SK-N-SH (cell line): ENCODE results near the gene ZNF766. TPM values are rescaled to one million over a fixed set of nuclear protein-coding genes. Genes with fewer than 3 reads are reported as not detected.

Experiments used
- CTCF ChIA-PET: fragments of 300-600, 350-600 bp; formaldehyde crosslinking; extraction: SDS; loops from one replicate; lab custom pipeline; 2021; lab: Yijun Ruan, JAX
- POLR2A ChIA-PET: fragments of 350-600 bp; sonication (Branson Sonifier 250); formaldehyde crosslinking; extraction: SDS; loops from one replicate; lab custom pipeline; 2020; ENCODE audit warnings: antibody characterized with exemption, inconsistent platforms; lab: Yijun Ruan, JAX
- DNase-seq: peaks from one replicate; pipeline ENCODE4 v3.0.0; 2012
- H2AFZ ChIP-seq: fragments of 200-600 bp; sonication (generic); 2 replicates; pipeline ENCODE4 v1.8.1; 2016; ENCODE audit warnings: antibody characterized with exemption, mild to moderate bottlenecking, low read depth
- H3F3A ChIP-seq: fragments of 200-600 bp; sonication (generic); replicated peaks from 2 replicates; pipeline ENCODE3; 2016; ENCODE audit warnings: antibody characterized with exemption, mild to moderate bottlenecking; ENCODE audit not compliant: insufficient read depth
- H3K27ac ChIP-seq, 2 experiments: fragments of 200-500 bp in 1 of 2; fragments of 200-600 bp in 1 of 2; sonication (Bioruptor generic) in 1 of 2; sonication (generic), shearing (Covaris generic) in 1 of 2; 2 replicates each; pipeline versions ENCODE4 v1.5.1 to v1.6.1; 2014 to 2016; ENCODE audit warnings: low read depth in 2 of 2, inconsistent platforms in 1 of 2, low read length in 1 of 2, mild to moderate bottlenecking in 1 of 2, mixed read lengths in 1 of 2
- H3K27me3 ChIP-seq: fragments of 200-600 bp; sonication (generic), shearing (Covaris generic); 2 replicates; pipeline ENCODE4 v1.6.1; 2016; ENCODE audit warnings: mixed run types; ENCODE audit not compliant: insufficient read depth
- H3K36me3 ChIP-seq, 2 experiments: fragments of 200-500 bp in 1 of 2; fragments of 200-600 bp in 1 of 2; sonication (Bioruptor generic) in 1 of 2; sonication (generic) in 1 of 2; replicated peaks in 1 of 2; 2 replicates each; pipeline versions ENCODE3 to v1.5.1; 2014 to 2016; ENCODE audit warnings: low read length in 1 of 2, mild to moderate bottlenecking in 1 of 2; ENCODE audit not compliant: insufficient read depth in 2 of 2, control insufficient read depth in 1 of 2
- H3K4me1 ChIP-seq, 2 experiments: fragments of 200-500 bp in 1 of 2; fragments of 200-600 bp in 1 of 2; sonication (Bioruptor generic) in 1 of 2; sonication (generic), shearing (Covaris generic) in 1 of 2; 2 replicates each; pipeline versions ENCODE4 v1.5.1 to v1.6.1; 2014 to 2016; ENCODE audit warnings: low read depth in 1 of 2, low read length in 1 of 2, mixed run types in 1 of 2; ENCODE audit not compliant: insufficient read depth in 2 of 2, control insufficient read depth in 1 of 2
- H3K4me2 ChIP-seq: fragments of 200-600 bp; sonication (generic), shearing (Covaris generic); 2 replicates; pipeline ENCODE4 v1.6.1; 2017; ENCODE audit warnings: mixed run types
- H3K4me3 ChIP-seq, 2 experiments: fragments of 200-500 bp in 1 of 2; fragments of 200-600 bp in 1 of 2; sonication (Bioruptor generic) in 1 of 2; sonication (generic), shearing (Covaris generic) in 1 of 2; 2 replicates each; pipeline versions ENCODE4 v1.5.1 to v1.8.1; 2014 to 2016; ENCODE audit warnings: low read depth in 2 of 2, inconsistent platforms in 1 of 2, low read length in 1 of 2, mild to moderate bottlenecking in 1 of 2, mixed read lengths in 1 of 2, moderate library complexity in 1 of 2
- H3K79me2 ChIP-seq: fragments of 200-600 bp; sonication (generic); 2 replicates; pipeline ENCODE4 v1.8.1; 2017; ENCODE audit warnings: mild to moderate bottlenecking; ENCODE audit not compliant: insufficient read depth
- H3K9ac ChIP-seq: fragments of 200-600 bp; sonication (generic); 2 replicates; pipeline ENCODE4 v1.6.1; 2017; ENCODE audit warnings: mixed run types
- H3K9me2 ChIP-seq: fragments of 200-600 bp; sonication (generic); 2 replicates; pipeline ENCODE4 v1.6.1; 2017; ENCODE audit warnings: mixed run types
- H3K9me3 ChIP-seq: fragments of 200-600 bp; sonication (generic); 2 replicates; pipeline ENCODE4 v1.6.1; 2017; ENCODE audit warnings: mixed run types, mild to moderate bottlenecking, moderate library complexity
- H4K20me1 ChIP-seq: fragments of 200-600 bp; sonication (generic); 2 replicates; pipeline ENCODE4 v1.6.1; 2017; ENCODE audit warnings: mild to moderate bottlenecking, mixed run types; ENCODE audit not compliant: insufficient read depth
- ELF1 ChIP-seq: IDR thresholded peaks from 2 replicates; pipeline ENCODE4 v1.4.0; 2012
- EP300 ChIP-seq, 2 experiments: IDR thresholded peaks; 2 replicates each; pipeline versions ENCODE4 v1.4.0 to v1.6.1; 2012; ENCODE audit warnings: borderline replicate concordance in 1 of 2, low read depth in 1 of 2, low read length in 1 of 2
- EZH2phosphoT487 ChIP-seq: fragments of 200-600 bp; sonication (generic); IDR thresholded peaks from 2 replicates; pipeline ENCODE4 v1.6.1; 2017; ENCODE audit warnings: low read depth, mixed run types, mild to moderate bottlenecking, antibody characterized with exemption, moderate library complexity, borderline replicate concordance
- FOXM1 ChIP-seq: IDR thresholded peaks from 2 replicates; pipeline ENCODE4 v1.4.0; 2012; ENCODE audit warnings: low read depth, mild to moderate bottlenecking
- JUND ChIP-seq: IDR thresholded peaks from 2 replicates; pipeline ENCODE4 v1.4.0; 2012
- POLR2AphosphoS5 ChIP-seq: IDR thresholded peaks from 2 replicates; pipeline ENCODE4 v1.6.1; 2012; ENCODE audit warnings: low read depth, low read length
- SIN3A ChIP-seq: IDR thresholded peaks from 2 replicates; pipeline ENCODE4 v1.6.1; 2012; ENCODE audit warnings: low read depth, mild to moderate bottlenecking, low read length, moderate library complexity, borderline replicate concordance
- TCF12 ChIP-seq: IDR thresholded peaks from 2 replicates; pipeline ENCODE4 v1.4.0; 2012
- WGBS: methylation state at CpG from one replicate; pipeline ENCODE4 v1.1.6; 2017; ENCODE audit warnings: low lambda C conversion rate; 5-methylcytosine and 5-hydroxymethylcytosine counted together
- polyA plus RNA-seq, 3 experiments: library from polyadenylated mRNA; depleted of rRNA; stranded (reverse); fragments of >200 nt; gene quantifications; 2 replicates each; pipeline ENCODE4 v1.2.3, GENCODE V29; 2012
- TF ChIP-seq, protein P1 (sequence below): IDR thresholded peaks from 2 replicates; pipeline ENCODE4 v1.6.1; 2012; ENCODE audit warnings: mild to moderate bottlenecking, low read depth, low read length, moderate library complexity
- TF ChIP-seq, protein P2 (sequence below): fragments of 200-600 bp; sonication (generic); IDR thresholded peaks from 2 replicates; pipeline ENCODE4 v1.6.1; 2017; ENCODE audit warnings: antibody characterized with exemption, mild to moderate bottlenecking, moderate library complexity
- TF ChIP-seq, protein P3 (sequence below): fragments of 150-350 bp; IDR thresholded peaks from 2 replicates; pipeline ENCODE4 v1.6.1; 2016; ENCODE audit warnings: mild to moderate bottlenecking, low read depth, low read length

ZNF766 gene
- polyA plus RNA-seq, 1 of the 3 experiments (the other 2 are of a cell fraction): 3.9 TPM

DNA sequence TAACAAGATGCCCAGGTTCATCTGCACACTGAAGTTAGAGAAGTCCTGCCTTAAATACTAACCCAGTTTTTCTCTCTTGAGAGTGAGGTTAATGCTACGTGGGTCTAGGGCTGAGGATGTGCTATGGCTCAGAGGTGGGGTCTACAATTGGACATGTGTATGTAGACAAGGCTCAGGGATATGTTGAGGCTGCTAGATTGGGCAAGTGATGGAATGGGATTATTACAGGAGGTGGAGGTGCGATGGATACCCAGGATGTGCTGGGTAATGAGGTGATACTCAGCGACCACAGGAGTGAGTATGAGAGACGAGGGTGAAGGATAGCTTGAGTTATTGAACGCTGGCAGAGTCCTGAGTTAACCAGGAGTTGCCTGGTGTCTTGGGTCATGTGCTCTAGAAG lies 41.4 kb upstream of the ZNF766 start:
- no peaks in the 10 kb centered on the region for H3K9me3 ChIP-seq
- H3K27ac ChIP-seq: no peak overlapping the region
- ChIA-PET CTCF (interaction anchor here (1.0 kb wide), 1 partner anchor 10 kb away, joined by 4 read pairs; no protein-coding TSS in a partner anchor), POLR2A (interaction anchor here (0.9 kb wide), 1 partner anchor 28 kb away, joined by 3 read pairs; no protein-coding TSS in a partner anchor)
- peaks cover 15% of the 10 kb centered on the region for H3F3A ChIP-seq
- no peak overlapping the region for H3K4me2 ChIP-seq
- H3K4me1 ChIP-seq: no peaks in the 10 kb centered on the region; a peak in 1 of 4 replicates
- no peaks in the 10 kb centered on the region for H3K9me2 ChIP-seq
- no peak overlapping the region for H3K4me3 ChIP-seq
- no peak for TF ChIP-seq JUND
- TF ChIP-seq TCF12: no peak
- TF ChIP-seq, protein P1, sequence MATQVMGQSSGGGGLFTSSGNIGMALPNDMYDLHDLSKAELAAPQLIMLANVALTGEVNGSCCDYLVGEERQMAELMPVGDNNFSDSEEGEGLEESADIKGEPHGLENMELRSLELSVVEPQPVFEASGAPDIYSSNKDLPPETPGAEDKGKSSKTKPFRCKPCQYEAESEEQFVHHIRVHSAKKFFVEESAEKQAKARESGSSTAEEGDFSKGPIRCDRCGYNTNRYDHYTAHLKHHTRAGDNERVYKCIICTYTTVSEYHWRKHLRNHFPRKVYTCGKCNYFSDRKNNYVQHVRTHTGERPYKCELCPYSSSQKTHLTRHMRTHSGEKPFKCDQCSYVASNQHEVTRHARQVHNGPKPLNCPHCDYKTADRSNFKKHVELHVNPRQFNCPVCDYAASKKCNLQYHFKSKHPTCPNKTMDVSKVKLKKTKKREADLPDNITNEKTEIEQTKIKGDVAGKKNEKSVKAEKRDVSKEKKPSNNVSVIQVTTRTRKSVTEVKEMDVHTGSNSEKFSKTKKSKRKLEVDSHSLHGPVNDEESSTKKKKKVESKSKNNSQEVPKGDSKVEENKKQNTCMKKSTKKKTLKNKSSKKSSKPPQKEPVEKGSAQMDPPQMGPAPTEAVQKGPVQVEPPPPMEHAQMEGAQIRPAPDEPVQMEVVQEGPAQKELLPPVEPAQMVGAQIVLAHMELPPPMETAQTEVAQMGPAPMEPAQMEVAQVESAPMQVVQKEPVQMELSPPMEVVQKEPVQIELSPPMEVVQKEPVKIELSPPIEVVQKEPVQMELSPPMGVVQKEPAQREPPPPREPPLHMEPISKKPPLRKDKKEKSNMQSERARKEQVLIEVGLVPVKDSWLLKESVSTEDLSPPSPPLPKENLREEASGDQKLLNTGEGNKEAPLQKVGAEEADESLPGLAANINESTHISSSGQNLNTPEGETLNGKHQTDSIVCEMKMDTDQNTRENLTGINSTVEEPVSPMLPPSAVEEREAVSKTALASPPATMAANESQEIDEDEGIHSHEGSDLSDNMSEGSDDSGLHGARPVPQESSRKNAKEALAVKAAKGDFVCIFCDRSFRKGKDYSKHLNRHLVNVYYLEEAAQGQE: no peak
- no peak for TF ChIP-seq EP300 (IDR thresholded peaks at IDR 0.05; ENCODE audit: borderline replicate concordance in 1 of 2, low read depth in 1 of 2, low read length in 1 of 2)
- TF ChIP-seq EZH2phosphoT487: no peak
- TF ChIP-seq, protein P2, sequence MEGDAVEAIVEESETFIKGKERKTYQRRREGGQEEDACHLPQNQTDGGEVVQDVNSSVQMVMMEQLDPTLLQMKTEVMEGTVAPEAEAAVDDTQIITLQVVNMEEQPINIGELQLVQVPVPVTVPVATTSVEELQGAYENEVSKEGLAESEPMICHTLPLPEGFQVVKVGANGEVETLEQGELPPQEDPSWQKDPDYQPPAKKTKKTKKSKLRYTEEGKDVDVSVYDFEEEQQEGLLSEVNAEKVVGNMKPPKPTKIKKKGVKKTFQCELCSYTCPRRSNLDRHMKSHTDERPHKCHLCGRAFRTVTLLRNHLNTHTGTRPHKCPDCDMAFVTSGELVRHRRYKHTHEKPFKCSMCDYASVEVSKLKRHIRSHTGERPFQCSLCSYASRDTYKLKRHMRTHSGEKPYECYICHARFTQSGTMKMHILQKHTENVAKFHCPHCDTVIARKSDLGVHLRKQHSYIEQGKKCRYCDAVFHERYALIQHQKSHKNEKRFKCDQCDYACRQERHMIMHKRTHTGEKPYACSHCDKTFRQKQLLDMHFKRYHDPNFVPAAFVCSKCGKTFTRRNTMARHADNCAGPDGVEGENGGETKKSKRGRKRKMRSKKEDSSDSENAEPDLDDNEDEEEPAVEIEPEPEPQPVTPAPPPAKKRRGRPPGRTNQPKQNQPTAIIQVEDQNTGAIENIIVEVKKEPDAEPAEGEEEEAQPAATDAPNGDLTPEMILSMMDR: no peak
- peak; percentile 12; the same call in 1 of the 2 replicates for TF ChIP-seq POLR2AphosphoS5
- TF ChIP-seq ELF1: no peak
- no peaks in the 10 kb centered on the region for H3K27me3 ChIP-seq
- H3K79me2 ChIP-seq: no peaks in the 10 kb centered on the region
- peaks cover 47 to 49% of the 10 kb centered on the region in 2 experiments for H3K36me3 ChIP-seq
- WGBS: 95% methylated on average over 5 of the region's 5 CpGs
- no peak overlapping the region for H2AFZ ChIP-seq
- H3K9ac ChIP-seq: no peak overlapping the region
- DNase-seq: no peak
- no peaks in the 10 kb centered on the region for H4K20me1 ChIP-seq

DNA sequence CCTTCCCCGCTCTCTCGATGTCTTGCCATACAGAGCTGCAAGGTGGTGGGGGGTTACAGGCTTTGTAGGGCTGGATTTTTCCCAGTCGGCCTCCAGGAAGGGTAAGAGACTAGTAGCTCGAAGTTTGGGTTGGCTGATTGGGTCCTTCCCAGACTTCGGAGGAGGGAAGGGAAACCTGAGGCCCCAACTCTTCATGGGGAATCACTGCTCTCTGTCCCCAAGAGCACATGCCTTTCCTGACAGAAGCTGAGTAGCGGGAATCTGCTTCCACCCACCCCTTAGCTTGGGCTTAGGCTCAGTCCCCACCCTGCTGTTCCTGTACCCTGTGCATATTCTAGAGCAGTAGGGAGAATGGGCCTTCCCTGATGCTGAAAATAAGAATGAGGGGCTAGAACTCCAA lies 39.9 kb upstream of the ZNF766 start:
- H3K4me3 ChIP-seq: no peak overlapping the region
- ChIA-PET POLR2A (interaction anchor here (0.6 to 0.8 kb wide), 2 partner anchors 40 to 1887 kb away, joined by 3 to 4 read pairs; partner anchors contain the start of gene PPP2R1A), CTCF (interaction anchor here (0.9 to 1.3 kb wide), 3 partner anchors 8 to 27 kb away, joined by 4 to 6 read pairs (median 4); no protein-coding TSS in a partner anchor)
- H3K27me3 ChIP-seq: no peaks in the 10 kb centered on the region
- no peak overlapping the region for H3K27ac ChIP-seq
- H3F3A ChIP-seq: peaks cover 17% of the 10 kb centered on the region
- H3K79me2 ChIP-seq: no peaks in the 10 kb centered on the region
- DNase-seq: no peak
- peaks cover 35 to 41% of the 10 kb centered on the region in 2 experiments for H3K36me3 ChIP-seq
- H3K9me2 ChIP-seq: no peaks in the 10 kb centered on the region
- TF ChIP-seq SIN3A: no peak
- no peak for TF ChIP-seq FOXM1
- TF ChIP-seq, protein P3, sequence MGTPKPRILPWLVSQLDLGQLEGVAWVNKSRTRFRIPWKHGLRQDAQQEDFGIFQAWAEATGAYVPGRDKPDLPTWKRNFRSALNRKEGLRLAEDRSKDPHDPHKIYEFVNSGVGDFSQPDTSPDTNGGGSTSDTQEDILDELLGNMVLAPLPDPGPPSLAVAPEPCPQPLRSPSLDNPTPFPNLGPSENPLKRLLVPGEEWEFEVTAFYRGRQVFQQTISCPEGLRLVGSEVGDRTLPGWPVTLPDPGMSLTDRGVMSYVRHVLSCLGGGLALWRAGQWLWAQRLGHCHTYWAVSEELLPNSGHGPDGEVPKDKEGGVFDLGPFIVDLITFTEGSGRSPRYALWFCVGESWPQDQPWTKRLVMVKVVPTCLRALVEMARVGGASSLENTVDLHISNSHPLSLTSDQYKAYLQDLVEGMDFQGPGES: no peak
- no peaks in the 10 kb centered on the region for H3K9me3 ChIP-seq
- no peak overlapping the region for H2AFZ ChIP-seq
- H3K4me2 ChIP-seq: no peak overlapping the region
- WGBS: 83% methylated on average over 5 of the region's 6 CpGs
- H4K20me1 ChIP-seq: no peaks in the 10 kb centered on the region
- no peak overlapping the region for H3K9ac ChIP-seq
- no peaks in the 10 kb centered on the region; a peak in 1 of 4 replicates for H3K4me1 ChIP-seq
